HG03342 (cell line): Measurements from ENCODE around the gene TENM4.

ENCODE experiments used
- ATAC-seq: cut with Tn5 transposase; IDR thresholded peaks from one replicate; pipeline ENCODE4 v1.9.1; 2021; ENCODE audit warnings: mild to moderate bottlenecking, moderate library complexity; ENCODE audit not compliant: unreplicated experiment

The TENM4 gene

GRCh38 chr11:79421820-79422219, 19.0 kb downstream of the TENM4 start:
- no peak for ATAC-seq

GRCh38 chr11:79419120-79419519, 21.7 kb downstream of the TENM4 start:
- no peak for ATAC-seq

- ATAC-seq: no peak
These were observed 22.6 kb downstream of the TENM4 start for GRCh38 chr11:79418241-79418640.

- no peak for ATAC-seq
These were observed 23.5 kb downstream of the TENM4 start for GRCh38 chr11:79417069-79417920.

- no peak for ATAC-seq
These were observed 24.9 kb downstream of the TENM4 start for GRCh38 chr11:79415912-79416311.

GRCh38 chr11:79415411-79415810, 25.4 kb downstream of the TENM4 start:
- ATAC-seq: no peak

- ATAC-seq: no peak
These were observed 26.0 kb downstream of the TENM4 start for GRCh38 chr11:79414644-79415317.

GRCh38 chr11:79414041-79414440, 26.8 kb downstream of the TENM4 start:
- ATAC-seq: no peak

GRCh38 chr11:79413268-79413667, 27.6 kb downstream of the TENM4 start:
- no peak for ATAC-seq

- ATAC-seq: peak; percentile 53
These were observed 28.1 kb downstream of the TENM4 start for GRCh38 chr11:79412761-79413160.

- ATAC-seq: no peak
These were observed 31.5 kb downstream of the TENM4 start for GRCh38 chr11:79409330-79409729.

GRCh38 chr11:79406376-79406775, 34.5 kb downstream of the TENM4 start:
- peak; percentile 95 for ATAC-seq

GRCh38 chr11:79404806-79405205, 36.0 kb downstream of the TENM4 start:
- ATAC-seq: no peak

- ATAC-seq: no peak
These were observed 36.5 kb downstream of the TENM4 start for GRCh38 chr11:79404325-79404724.

GRCh38 chr11:79403839-79404238, 37.0 kb downstream of the TENM4 start:
- ATAC-seq: no peak

GRCh38 chr11:79402912-79403311, 37.9 kb downstream of the TENM4 start:
- no peak for ATAC-seq

GRCh38 chr11:79400717-79401330, 40.0 kb downstream of the TENM4 start:
- ATAC-seq: no peak

- no peak for ATAC-seq
These were observed 40.6 kb downstream of the TENM4 start for GRCh38 chr11:79400206-79400605.

- no peak for ATAC-seq
These were observed 43.6 kb downstream of the TENM4 start for GRCh38 chr11:79397252-79397651.

GRCh38 chr11:79396674-79397073, 44.2 kb downstream of the TENM4 start:
- no peak for ATAC-seq

- no peak for ATAC-seq
These were observed 44.8 kb downstream of the TENM4 start for GRCh38 chr11:79396001-79396400.
